UCSD-AML1 (cell line): ENCODE measurements around the gene CDC6.

Experiments used
- DNase-seq: peaks from one replicate; lab custom pipeline; 2025; ENCODE audit not compliant: unreplicated experiment; lab: John Stamatoyannopoulos, UW

CDC6 gene

DNA sequence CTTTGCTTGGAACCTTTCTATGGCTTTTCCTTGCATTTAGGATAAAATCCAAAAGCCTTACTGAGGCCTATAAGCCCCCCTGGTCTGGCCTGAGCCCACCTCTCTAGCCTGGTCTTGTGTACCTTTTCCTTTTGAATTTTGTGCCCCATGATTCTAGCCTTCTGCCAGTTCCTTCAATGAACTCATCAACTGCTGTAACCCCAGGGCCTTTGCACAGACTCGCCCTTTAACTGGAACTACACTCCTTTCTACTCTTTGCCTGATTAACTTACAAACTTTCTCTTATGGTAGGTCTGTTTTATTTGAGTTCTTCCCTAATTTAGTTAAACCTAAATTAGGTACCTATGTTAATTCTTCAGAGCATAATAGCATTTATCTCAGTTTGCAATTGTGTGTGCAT, 52.6 kb downstream of the CDC6 start:
- no peak for DNase-seq

DNA sequence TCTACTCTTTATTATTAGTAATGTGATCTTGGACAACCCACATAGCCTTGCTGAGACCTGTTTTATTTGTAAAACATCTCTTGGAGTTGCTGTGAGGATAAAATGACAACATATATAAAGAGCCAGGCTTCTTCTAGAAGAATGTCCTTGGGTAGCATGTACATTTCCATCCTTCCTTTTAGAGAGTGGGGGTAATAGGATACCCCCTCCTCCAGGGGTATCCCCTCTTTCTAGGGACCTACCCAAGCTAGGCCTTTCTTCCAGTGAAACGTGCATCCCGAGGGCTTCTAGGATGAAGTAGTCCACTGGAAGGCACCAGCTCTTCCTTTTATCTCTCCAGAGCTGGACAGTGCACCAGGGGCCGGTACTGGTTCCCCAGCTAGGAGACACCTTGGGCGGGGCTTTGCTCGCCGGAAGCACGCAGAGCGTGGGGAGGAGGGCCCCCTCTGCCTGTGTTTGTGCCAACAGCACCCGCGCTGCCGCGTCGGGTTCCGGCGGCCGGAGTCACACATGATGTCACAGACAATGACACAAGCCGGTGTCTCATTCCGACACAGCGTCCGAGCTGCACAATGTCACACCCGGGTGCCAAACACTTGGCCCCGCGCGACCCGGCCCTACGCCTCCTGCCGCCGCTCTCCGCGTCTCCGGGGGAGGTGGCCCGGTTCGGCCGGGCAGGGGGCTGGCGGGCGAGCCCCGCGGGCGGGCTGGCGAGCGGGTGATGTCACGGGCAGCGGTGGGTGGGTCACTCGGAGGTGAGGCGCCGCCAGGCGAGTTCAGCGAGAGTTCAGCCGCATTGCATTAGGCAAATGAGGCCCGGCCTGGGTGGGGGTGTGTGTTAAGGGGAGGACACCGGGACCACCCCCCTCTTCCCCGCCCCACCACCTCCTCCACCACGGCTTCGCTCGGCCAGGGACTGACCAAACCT, 53.5 kb downstream of the CDC6 start:
- no peak for DNase-seq

DNA sequence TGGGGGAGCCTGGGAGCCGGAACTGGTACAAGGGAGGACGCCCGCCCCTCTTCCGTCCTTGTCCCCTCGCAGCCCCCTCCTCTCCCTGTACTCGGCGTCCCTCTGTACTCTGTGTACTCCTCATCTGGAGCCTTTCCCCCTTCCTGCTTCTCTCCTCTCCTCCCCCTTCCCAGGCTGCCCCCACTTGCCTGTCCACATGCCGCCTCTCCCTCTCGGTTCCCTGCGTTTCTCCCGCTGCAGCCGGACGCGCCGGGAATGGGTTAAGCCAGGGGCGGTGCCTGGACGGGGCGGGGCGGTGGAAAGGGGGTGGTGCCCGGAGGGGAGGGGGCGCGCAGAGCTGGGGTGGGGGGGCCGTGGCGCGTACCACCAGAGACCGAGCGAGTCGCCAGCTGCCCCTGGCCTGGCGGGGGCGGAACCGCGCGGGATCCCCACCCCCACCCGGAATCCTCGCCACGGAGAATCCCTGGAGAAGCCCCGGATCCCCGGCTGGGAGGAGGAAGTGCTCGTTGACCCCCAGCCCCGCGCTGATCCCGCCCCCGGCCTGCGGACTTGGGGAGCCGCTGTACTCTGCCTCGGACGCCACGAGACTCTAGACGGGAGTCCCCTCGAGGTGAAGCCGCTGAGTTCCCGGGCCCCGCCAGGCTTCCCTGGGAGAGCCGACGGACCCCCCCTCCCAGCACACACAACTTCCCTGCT, 54.3 kb downstream of the CDC6 start:
- DNase-seq: no peak

DNA sequence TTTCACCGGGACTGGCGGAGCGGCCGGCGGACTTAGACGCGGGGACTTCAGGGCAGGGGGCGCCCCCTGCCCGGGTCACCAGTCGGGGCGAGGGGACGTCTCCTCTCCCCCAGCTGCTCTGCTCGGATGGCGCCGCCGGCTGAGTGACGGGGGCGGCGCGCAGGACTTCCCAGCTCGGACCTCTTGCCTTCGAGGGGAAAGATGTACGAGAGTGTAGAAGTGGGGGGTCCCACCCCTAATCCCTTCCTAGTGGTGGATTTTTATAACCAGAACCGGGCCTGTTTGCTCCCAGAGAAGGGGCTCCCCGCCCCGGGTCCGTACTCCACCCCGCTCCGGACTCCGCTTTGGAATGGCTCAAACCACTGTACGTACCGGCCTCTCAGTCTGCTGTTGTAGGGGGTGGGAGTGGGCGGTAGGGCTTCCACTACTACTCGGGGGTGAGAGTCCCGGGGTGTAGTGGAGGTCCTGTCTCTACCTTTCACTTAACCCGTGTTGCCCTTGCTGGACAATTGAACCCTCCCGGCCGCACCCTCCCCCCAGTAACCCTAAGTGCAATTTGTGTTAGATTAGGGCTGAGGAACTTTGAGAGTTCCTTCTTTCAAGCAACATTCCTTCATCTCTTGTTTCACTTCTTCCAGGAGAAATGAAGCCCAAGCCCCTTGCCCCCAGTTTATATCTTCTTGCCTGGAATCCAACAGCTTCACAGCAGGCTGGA, 55.0 kb downstream of the CDC6 start:
- DNase-seq: no peak

DNA sequence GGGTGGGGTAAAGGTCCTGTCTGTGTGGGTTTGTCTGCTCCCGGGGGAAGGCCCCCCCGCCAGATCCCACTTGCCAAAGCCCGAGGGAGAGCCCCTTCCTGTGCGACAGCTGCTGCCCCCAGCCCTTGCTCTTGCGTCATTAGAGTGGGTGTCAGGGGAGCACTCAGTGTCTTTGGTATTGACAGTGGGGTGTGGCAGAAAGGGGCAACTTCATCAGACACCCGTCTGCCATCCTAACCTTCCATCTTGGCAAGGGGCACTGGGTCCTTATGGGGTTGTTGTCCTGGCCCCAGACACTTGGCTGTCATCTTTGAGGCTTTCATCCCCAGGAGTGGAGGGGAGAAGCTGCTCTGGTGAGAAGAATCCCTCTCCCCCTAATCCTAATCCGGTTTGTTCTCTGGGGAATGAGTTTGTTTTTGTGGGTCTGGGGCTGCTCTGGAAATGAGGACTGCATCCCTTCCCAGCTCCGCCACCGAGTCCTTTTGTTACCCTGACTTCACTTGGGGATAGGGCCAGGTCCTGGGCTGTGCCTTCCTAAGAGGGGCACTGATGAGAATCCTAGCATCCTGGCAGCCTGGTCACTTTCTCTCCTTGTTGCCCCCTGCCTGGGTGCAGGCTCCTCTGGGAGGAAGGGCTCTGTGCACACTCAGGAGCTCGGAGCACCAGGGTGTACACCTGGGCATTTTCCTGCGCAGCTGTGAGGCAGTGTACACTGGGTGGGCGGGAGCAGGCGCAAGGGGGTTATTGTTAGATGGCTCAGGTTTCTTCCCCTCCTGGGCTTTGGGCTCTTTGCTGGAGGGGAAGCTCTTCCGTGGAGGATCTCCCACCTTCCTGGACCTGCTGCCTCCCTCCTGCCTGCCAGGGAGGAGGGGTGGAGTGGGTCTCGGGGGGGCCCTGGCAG, 55.8 kb downstream of the CDC6 start:
- no peak for DNase-seq

DNA sequence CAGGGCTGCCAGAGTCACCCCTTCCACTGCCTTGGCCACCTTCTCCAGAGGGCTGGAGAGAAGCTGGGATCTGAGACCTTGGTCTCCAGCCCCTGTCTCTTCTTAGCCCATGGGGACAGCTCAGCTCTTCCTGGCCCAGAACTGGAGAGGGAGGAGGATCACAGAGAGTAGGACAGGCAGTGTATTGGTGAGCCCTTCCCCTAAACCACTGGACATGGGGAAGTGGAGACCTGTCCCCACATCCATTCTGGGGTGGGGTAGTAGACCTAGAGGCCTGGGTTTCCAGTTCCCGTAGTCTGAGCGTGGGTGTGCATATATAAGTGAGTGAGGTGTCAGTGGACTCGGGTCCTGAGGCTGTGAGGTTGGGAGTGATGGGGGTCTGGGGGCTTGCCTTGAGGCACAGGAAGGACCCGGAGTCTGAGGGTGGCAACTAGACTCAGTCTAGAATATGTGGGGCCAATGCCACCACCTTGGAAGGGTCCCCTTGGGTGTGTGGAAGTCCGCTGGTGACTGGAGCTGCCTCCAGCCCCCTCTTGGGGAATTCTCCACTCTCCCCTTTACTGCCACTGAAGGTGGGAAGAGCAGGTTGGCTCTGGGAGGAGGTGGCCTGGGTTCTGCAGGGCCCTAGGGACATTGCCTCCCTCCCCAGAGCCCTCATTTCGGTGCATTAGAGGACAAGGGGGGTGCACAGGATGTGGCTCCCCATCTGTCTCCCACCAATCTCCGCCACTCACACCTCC, 56.9 kb downstream of the CDC6 start:
- no peak for DNase-seq

DNA sequence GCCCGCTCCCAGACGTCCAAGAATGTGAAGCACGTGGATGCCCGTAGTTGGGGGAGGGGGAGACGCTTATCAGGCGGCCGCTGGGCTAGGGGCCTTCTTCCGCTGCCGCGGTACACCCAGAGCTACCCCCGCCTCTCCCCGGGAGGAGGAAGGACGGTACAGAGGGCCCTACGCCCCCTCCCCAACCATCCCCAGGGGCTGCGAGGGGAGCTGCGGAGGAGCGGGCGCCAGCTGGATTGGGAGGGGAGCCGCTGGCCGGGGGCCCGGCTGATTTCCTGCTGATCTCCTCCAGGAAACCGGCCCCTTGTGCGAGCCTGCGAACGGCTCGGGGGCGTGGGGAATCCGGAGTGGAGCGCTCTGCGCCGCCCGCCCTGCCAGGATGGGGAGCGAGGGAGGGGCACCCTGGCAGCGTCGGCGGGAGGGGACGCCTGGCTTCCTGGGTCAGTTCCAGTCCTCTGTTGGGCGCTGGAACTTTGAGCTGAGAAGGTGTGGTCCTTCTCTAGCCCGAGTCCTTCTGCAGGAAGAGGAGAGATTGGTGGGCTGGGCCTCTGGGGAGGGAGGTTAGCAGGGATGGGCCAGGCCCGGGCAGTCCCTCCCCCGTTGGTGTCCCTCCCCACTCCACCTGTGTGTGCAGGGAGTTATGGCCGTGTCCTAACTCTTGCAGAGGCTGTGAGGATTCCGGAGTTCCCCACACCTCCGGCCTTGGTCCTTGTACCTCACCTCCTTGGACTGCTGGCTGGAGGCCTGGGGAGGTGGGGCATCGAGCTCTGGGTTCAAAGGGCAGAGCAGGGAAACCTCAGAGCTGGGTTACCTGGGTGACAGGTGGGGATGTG, 57.7 kb downstream of the CDC6 start:
- DNase-seq: peak; percentile 87

DNA sequence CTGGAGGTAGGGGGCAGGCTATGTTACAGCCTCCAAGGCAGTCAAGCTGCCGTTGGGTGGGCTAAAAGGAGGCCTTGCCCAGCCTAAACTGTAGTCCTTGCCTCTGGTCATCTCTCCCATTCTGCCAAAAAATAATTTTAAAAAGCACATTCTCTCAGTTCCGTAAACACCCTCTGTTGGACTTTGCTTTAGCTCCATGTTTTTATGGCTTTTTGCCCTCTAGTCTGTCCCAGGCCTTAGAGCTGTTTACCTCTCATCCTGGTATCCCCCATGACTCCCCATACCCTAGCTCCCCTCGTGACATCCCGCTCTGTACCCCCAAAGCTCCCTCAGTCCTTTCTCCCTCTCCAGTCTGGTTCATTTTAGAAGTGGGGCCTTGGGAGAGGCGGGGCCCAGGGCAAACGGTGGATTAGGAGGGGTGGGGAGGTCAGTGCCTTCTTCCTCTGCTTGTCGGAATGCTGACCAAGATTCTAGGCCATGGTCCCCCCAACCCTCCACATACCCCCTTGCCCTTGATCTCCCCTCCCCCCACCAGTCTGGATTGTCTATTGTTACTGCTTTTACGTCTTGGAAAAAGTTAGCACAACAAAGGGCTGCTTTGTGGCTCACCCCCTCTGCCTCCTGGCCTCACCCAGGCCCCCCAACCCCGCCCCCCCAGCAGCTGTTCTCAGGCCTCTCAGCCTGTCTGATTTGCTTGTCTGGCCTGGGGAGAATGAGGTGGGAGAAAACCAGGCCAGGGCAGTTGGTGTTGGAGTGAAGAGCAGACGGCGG, 58.5 kb downstream of the CDC6 start:
- DNase-seq: no peak

DNA sequence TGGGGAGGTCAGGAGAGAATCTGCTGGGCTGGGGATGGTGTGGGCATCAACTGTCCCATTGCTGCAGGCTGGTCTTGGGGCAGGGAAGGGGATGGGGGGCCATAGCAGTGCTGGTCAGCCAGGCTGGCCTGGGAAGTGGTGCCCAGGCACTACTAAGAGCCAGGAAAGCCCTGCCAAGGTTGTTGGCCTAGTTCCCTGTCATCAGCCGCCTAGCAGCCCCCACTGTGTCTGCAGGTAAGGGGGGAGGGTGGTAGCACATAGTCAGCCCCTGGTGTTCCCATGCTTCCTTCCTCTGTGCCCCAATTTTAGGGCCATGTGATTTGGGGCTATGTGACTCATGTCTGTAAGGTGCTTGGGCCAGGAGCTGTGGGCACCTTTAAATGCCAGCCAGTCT, 59.1 kb downstream of the CDC6 start:
- DNase-seq: no peak

DNA sequence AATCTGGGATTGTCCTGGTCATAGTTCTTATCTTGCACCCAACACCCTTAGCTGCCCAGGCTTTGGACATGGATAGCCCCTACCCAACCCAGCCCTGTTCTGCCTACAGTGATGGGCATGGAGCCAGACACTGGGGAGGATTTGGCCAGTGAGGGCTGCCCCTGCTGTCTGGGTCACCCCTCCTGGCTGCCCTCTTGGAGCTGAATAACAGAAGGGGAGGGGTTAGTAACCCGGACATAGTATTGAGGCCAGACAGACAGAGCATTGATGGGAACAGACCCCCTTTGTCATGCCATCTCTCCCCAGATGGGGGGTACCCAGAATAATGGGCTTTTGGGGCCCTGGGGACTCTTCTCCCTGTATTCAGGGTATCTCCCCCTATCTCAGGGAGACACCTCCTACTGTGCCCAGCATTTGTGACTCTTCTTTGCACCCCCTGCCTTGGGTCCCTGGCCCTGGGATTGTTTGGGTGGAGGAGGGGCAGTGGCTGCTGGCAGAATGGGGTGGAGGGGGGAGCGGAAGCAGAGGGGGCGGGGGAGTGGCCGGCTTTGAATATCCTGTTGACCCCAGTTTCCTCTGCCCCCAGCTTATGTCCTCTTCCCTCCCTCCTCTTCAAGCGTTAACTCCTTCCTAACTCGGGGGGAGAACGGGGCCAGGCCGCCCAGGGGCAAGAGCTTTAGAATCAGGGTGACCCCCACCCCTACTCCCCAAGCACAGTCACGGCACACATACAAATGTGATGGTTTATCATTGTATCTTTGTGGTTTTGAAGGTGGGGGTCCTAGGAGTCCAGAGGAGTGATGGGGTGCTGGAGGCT, 59.8 kb downstream of the CDC6 start:
- DNase-seq: peak; percentile 68

DNA sequence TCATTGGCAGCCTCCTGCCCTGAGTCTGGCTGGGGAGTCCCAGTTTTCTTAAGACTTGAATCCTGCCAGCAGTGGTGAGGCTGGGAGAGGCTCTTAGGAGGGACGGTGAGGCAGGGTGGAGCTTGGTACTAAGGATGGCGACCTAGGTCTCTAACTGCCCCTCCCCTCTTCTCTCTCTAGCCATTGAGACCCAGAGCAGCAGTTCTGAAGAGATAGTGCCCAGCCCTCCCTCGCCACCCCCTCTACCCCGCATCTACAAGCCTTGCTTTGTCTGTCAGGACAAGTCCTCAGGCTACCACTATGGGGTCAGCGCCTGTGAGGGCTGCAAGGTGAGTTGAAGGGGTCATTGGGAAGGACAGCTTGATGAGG, 60.4 kb downstream of the CDC6 start:
- DNase-seq: no peak

DNA sequence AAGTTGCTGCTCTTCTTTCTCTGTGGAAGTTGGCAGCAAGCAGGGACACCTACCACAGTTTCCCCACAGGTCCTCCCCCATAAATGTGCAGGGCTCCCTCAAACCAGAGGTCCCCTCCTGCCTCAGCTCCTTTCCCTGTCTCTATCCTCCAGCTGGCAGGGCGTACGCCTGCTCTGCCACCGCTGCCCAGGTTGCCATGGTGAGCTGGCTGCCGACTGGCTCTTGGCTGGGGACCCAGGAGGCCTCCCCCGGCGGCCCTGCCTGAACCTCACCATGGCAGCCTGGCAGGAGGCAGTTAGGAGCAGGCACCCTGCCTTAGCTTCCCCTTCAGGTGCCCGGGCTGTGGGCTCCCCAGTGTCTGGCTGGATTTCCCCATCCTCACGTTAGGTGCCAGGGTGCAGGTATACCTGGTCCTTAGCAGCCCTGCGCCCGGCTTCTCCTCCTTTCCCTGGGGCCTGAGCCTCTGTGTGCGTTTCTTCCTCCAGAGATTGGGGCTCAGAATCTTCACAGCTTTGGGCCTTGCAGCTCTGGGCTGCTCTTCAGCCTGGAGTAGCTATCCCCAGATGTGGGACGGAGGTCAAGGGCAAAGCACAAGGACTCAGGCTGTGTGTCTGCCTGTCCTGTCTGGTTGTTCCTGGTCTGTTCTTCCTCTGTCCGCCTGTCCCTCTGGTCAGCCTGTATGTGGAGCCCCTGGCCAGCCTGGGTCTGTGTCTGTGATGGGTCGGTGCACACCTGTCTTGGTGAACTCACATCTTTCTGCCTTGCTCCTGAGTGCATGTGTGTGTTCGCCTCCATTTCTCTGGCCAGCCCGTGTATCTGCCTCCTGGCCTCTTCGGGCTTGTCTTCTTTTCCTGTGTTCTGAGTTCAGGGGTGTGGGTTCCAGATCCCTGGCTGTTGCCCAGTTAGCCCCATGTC, 61.1 kb downstream of the CDC6 start:
- no peak for DNase-seq

DNA sequence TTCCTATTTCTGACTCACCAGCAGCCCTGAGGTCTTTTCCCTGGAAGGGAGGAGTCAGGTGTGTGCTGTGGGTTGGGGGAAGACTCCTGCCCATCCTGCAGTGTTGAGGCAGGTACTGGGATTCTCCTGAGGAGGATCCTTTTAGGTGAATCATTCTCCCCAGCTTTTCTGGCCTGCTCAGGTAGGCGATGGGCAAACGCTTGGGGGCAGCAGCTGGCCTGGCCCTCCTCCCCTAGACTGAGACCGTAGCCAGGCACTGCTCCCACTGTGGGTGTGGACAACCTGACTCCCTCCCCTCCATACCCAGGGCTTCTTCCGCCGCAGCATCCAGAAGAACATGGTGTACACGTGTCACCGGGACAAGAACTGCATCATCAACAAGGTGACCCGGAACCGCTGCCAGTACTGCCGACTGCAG, 61.8 kb downstream of the CDC6 start:
- no peak for DNase-seq

DNA sequence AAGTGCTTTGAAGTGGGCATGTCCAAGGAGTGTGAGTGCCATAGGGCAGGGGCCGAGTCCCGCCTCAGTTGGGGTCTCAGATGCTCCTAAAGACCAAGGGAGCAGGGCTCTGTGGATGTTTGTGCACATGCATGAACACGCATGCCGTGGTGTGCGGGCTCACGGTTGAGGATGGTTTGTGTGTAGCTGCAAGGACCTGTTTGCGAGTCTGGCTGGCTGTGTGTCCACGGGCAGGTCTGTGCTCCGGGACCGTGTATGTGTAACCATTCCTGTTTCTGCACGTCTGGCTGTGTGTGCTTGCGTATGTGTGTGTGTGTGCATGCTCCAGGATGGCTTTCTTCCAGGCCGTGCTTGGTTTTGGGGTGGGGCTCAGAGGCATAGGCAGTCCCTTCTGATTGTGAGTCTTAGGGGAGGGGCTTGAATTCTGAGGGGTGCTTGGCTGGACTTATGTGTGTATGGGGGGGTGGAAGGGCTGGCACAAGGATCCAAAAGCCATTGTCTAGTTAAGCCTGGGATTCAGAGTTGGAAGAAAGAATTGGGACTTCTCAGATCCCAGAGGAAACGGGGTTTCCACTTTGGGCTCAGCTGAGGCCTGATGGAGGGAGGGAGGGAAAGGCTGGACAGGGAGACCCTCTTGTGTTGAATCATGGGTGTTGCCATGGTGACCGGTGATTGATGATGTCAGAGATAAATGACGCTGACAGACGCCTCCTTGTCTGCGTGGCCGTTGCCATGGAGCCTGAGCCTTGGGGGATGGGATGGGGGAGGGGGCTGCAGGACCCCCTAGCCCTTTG, 62.4 kb downstream of the CDC6 start:
- DNase-seq: no peak

DNA sequence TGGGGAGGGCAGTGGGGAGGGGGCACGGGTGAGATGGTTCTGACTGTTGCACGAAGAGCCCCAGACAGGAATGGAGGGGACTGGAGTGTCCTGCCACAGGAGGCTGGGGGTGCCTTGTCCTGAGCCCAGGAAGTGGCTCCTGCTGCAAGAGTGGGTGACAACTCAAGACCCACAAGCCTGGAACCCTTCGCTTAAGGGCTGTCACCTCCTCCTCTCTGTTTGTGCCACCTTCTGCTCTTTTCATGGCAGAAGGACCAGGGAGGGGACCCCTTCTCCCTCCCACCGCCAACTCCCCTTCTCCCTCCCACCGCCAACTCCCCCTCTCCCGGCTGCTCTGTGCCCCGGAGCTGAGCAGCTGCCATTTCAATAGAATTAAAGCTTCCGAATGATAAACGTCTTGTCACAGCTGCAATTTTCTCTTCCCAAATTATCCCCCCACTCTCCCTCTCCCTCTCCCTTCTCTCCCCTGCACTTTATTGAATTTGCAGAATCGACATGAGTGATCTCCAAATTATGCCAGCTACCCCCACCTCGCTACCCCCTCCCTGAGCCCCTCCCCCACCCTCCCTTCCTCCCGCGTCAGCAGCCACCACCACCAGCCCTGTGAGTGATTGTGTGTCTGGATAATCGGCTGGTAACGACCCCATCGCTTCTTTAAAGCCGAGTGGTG, 63.1 kb downstream of the CDC6 start:
- DNase-seq: no peak
